NB4 (cell line): ENCODE data around the gene FAM120C.

Source experiments
- POLR2A ChIP-seq: IDR thresholded peaks from 2 replicates; pipeline ENCODE4 v1.6.1; 2011; ENCODE audit warnings: mild to moderate bottlenecking; ENCODE audit not compliant: insufficient read length; ENCODE audit errors: extremely low read depth
- TF ChIP-seq, protein P1 (sequence below): IDR thresholded peaks from one replicate; pipeline ENCODE4 v1.5.1; 2012; ENCODE audit warnings: low read depth, low read length
- TF ChIP-seq, protein P2 (sequence below): IDR thresholded peaks from 2 replicates; pipeline ENCODE4 v1.6.1; 2011; ENCODE audit warnings: low read depth, low read length

DNA sequence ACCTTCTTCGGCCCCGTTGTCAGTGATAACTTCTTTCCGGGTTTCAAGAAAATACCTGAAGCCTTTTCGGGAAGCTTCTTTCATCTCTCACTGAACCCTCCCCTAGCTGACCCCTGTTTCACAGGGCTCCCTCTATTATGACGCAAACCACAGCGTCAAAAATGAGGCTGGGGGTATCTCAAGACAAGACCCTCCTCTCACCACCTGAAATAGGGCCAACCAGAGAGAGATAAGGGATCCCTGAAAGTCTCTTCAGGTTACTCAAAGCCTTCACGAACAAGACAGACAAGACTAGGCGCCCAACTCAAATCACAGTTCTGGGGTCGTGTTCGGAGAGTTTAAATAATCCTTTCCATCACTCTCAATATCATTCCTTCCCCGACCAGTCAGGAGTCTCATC is 140.0 kb downstream of the FAM120C start:
- TF ChIP-seq, protein P1, sequence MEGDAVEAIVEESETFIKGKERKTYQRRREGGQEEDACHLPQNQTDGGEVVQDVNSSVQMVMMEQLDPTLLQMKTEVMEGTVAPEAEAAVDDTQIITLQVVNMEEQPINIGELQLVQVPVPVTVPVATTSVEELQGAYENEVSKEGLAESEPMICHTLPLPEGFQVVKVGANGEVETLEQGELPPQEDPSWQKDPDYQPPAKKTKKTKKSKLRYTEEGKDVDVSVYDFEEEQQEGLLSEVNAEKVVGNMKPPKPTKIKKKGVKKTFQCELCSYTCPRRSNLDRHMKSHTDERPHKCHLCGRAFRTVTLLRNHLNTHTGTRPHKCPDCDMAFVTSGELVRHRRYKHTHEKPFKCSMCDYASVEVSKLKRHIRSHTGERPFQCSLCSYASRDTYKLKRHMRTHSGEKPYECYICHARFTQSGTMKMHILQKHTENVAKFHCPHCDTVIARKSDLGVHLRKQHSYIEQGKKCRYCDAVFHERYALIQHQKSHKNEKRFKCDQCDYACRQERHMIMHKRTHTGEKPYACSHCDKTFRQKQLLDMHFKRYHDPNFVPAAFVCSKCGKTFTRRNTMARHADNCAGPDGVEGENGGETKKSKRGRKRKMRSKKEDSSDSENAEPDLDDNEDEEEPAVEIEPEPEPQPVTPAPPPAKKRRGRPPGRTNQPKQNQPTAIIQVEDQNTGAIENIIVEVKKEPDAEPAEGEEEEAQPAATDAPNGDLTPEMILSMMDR: no peak
- no peak for TF ChIP-seq POLR2A
- TF ChIP-seq, protein P2, sequence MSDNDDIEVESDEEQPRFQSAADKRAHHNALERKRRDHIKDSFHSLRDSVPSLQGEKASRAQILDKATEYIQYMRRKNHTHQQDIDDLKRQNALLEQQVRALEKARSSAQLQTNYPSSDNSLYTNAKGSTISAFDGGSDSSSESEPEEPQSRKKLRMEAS: no peak
